K562 (cell line): ENCODE data around the gene RTF1. TPM values are rescaled to one million over a fixed set of nuclear protein-coding genes. Genes with fewer than 3 reads are reported as not detected.
A peak's percentile ranks its signal among the peaks of the same experiment; 100 is the strongest.

ENCODE experiments used
- CBFA2T3 ChIP-seq: fragments of 450-650 bp; IDR thresholded peaks from 2 replicates; pipeline ENCODE4 v1.6.1; 2017
- ETV5 ChIP-seq: sonication (generic); formaldehyde crosslinking; IDR thresholded peaks from 2 replicates; pipeline ENCODE4 v1.4.0; 2020; ENCODE audit warnings: low read depth, mild to moderate bottlenecking, missing genetic modification reagents
- FOSL1 ChIP-seq: fragments of 200-800 bp; sonication (Bioruptor generic); conservative IDR thresholded peaks from 2 replicates; pipeline ENCODE4 v1.6.1; 2016; ENCODE audit warnings: missing genetic modification characterization, missing compliant biosample characterization
- IRF2 ChIP-seq: sonication (generic); formaldehyde crosslinking; IDR thresholded peaks from 2 replicates; pipeline ENCODE4 v1.8.1; 2022; ENCODE audit warnings: mild to moderate bottlenecking, missing genetic modification reagents
- LARP7 ChIP-seq: fragments of 450-650 bp; IDR thresholded peaks from 2 replicates; pipeline ENCODE4 v1.6.1; 2016
- MTA3 ChIP-seq: fragments of 450-650 bp; formaldehyde crosslinking; IDR thresholded peaks from 2 replicates; pipeline ENCODE4 v1.6.1; 2017; ENCODE audit warnings: mild to moderate bottlenecking, borderline replicate concordance
- MYBL2 ChIP-seq, 2 experiments: fragments of 450-650 bp in 1 of 2; sonication (generic) in 1 of 2; formaldehyde crosslinking in 1 of 2; IDR thresholded peaks; 2 replicates each; pipeline versions ENCODE4 v1.6.1 to v1.8.1; 2017 to 2022; ENCODE audit warnings: borderline replicate concordance in 1 of 2, inconsistent platforms in 1 of 2, low read depth in 1 of 2, mild to moderate bottlenecking in 1 of 2, missing genetic modification reagents in 1 of 2, moderate library complexity in 1 of 2
- POLR2AphosphoS5 ChIP-seq: IDR thresholded peaks from 2 replicates; pipeline ENCODE4 v1.6.1; 2011; ENCODE audit warnings: mild to moderate bottlenecking, low read depth, low read length, moderate library complexity; ENCODE audit not compliant: control insufficient read depth, insufficient read depth
- POLR2G ChIP-seq: fragments of 200-400 bp; formaldehyde crosslinking; IDR thresholded peaks from 2 replicates; pipeline ENCODE4 v1.6.1; 2017; ENCODE audit warnings: low read depth, mild to moderate bottlenecking, antibody characterized with exemption, low read length, moderate library complexity
- SPI1 ChIP-seq: IDR thresholded peaks from 2 replicates; pipeline ENCODE4 v1.6.1; 2011; ENCODE audit warnings: low read depth, low read length, control low read depth, borderline replicate concordance
- TCF3 ChIP-seq: sonication (generic); formaldehyde crosslinking; IDR thresholded peaks from 2 replicates; pipeline ENCODE4 v1.4.0; 2020; ENCODE audit warnings: mild to moderate bottlenecking, missing genetic modification reagents
- THRAP3 ChIP-seq: fragments of 450-650 bp; IDR thresholded peaks from 2 replicates; pipeline ENCODE4 v1.6.1; 2016; ENCODE audit warnings: mild to moderate bottlenecking, inconsistent platforms, borderline replicate concordance
- ZBTB40 ChIP-seq, 2 experiments: fragments of 450-650 bp in 1 of 2; sonication (generic) in 1 of 2; formaldehyde crosslinking in 1 of 2; IDR thresholded peaks; 2 replicates each; pipeline versions ENCODE4 v1.7.1 to v1.9.0; 2016 to 2022; ENCODE audit warnings: inconsistent platforms in 1 of 2, mild to moderate bottlenecking in 1 of 2, missing genetic modification reagents in 1 of 2
- ZNF707 ChIP-seq: fragments of 250-450 bp; sonication (Bioruptor Pico); conservative IDR thresholded peaks from 2 replicates; pipeline ENCODE4 v1.8.0; 2022; ENCODE audit warnings: inconsistent platforms, mild to moderate bottlenecking, moderate library complexity
- polyA plus RNA-seq, 8 experiments: library from polyadenylated mRNA; depleted of rRNA in 4 of 8; stranded (reverse) in 5 of 8; unstranded in 3 of 8; fragments of >200 nt; fragmentation: Nextera tagmentation in 2 of 8; fragmentation: Illumina TruSeq in 1 of 8; extraction: Ambion mirVana in 2 of 8; extraction: Trizol in 1 of 8; gene quantifications; 2 replicates each; pipeline versions ENCODE4 v1.2.1 to v1.2.3, GENCODE V29; 2011 to 2014; ENCODE audit warnings: inconsistent platforms in 1 of 8, missing spikeins in 1 of 8
- total RNA-seq, 7 experiments: library from RNA; depleted of rRNA in 6 of 7; stranded (reverse); fragments of >200 nt in 6 of 7; fragmentation: Illumina TruSeq in 2 of 7; extraction: Trizol in 2 of 7; gene quantifications; 2 replicates each; pipeline versions ENCODE4 v1.2.1 to v1.2.3, GENCODE V29; 2011 to 2021; ENCODE audit warnings: low replicate concordance in 1 of 7
- TF ChIP-seq, protein P1 (sequence below): sonication (generic); formaldehyde crosslinking; IDR thresholded peaks from 2 replicates; pipeline ENCODE4 v1.8.0; 2022; ENCODE audit warnings: mild to moderate bottlenecking, missing genetic modification reagents

RTF1 gene
- total and polyA plus RNA-seq, 9 of the 15 experiments (the other 6 are each of a cell fraction or from before 2014, with no cell fraction given), result 7.6 to 69.5 (median 31.5) TPM

GRCh38 chr15:41493205-41493901 is 76.5 kb downstream of the RTF1 start, which contains the start of gene ITPKA (continued):
- TF ChIP-seq ETV5 (CRISPR knock-in tag) (no peak), LARP7 (no peak), MTA3 (peak; percentile 27; the same call in 1 of the 2 replicates), ZBTB40 (IDR thresholded peaks at IDR 0.05) (no peak), ZBTB40 (CRISPR knock-in tag; IDR thresholded peaks at IDR 0.05) (no peak), POLR2G (peak; percentile 92), ZNF707 (CRISPR knock-in tag) (no peak), MYBL2 (IDR thresholded peaks at IDR 0.05; ENCODE audit: low read depth) (no peak), MYBL2 (CRISPR knock-in tag; IDR thresholded peaks at IDR 0.05; ENCODE audit: borderline replicate concordance) (no peak), THRAP3 (no peak), POLR2AphosphoS5 (peak; percentile 63; the same call in 1 of the 2 replicates), TCF3 (CRISPR knock-in tag) (no peak), CBFA2T3 (no peak), SPI1 (0 out of 2 replicates have a peak, but pooled peaks have one; percentile 10), IRF2 (CRISPR knock-in tag) (no peak), FOSL1 (tag) (peak; percentile 25; the same call in 1 of the 2 replicates)
- TF ChIP-seq, protein P1, sequence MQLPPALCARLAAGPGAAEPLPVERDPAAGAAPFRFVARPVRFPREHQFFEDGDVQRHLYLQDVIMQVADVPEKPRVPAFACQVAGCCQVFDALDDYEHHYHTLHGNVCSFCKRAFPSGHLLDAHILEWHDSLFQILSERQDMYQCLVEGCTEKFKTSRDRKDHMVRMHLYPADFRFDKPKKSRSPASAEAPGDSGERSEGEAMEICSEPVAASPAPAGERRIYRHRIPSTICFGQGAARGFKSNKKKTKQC (CRISPR knock-in tag), result no peak
